HepG2 (cell line): ENCODE results near the gene DLX1. TPM values are rescaled to one million over a fixed set of nuclear protein-coding genes. Genes with fewer than 3 reads are reported as not detected.
A peak's percentile ranks its signal among the peaks of the same experiment; 100 is the strongest.

ENCODE experiments used
- CAMTA2 ChIP-seq: sonication (generic); formaldehyde crosslinking; IDR thresholded peaks from 2 replicates; pipeline ENCODE4 v1.4.0; 2020; ENCODE audit warnings: mild to moderate bottlenecking, missing genetic modification reagents, borderline replicate concordance
- MZF1 ChIP-seq: sonication (generic); formaldehyde crosslinking; IDR thresholded peaks from 2 replicates; pipeline ENCODE4 v1.8.1; 2023; ENCODE audit warnings: mild to moderate bottlenecking, missing genetic modification reagents, borderline replicate concordance
- PCBP1 ChIP-seq: fragments of 200-400 bp; formaldehyde crosslinking; IDR thresholded peaks from 2 replicates; pipeline ENCODE4 v1.6.1; 2017; ENCODE audit warnings: mild to moderate bottlenecking, low read depth, low read length, borderline replicate concordance
- ZIK1 ChIP-seq: sonication (generic); formaldehyde crosslinking; IDR thresholded peaks from 2 replicates; pipeline ENCODE4 v1.5.0; 2020; ENCODE audit warnings: mild to moderate bottlenecking, low read depth, missing genetic modification reagents, borderline replicate concordance
- ZMYM2 ChIP-seq: sonication (generic); formaldehyde crosslinking; IDR thresholded peaks from 2 replicates; pipeline ENCODE4 v1.8.0; 2022; ENCODE audit warnings: mild to moderate bottlenecking, missing genetic modification reagents
- ZSCAN9 ChIP-seq: IDR thresholded peaks from 2 replicates; pipeline ENCODE4 v1.6.1; 2016; ENCODE audit warnings: borderline replicate concordance
- polyA plus RNA-seq, 8 experiments: library from polyadenylated mRNA; depleted of rRNA in 3 of 8; stranded (reverse) in 7 of 8; unstranded in 1 of 8; fragments of >200 nt; fragmentation: Illumina TruSeq in 4 of 8; extraction: Trizol in 4 of 8; gene quantifications; 2 replicates each; pipeline versions ENCODE4 v1.2.1 to v1.2.3, GENCODE V29; 2011 to 2016; ENCODE audit warnings: low read depth in 4 of 8, missing spikeins in 1 of 8, mixed read lengths in 1 of 8; ENCODE audit not compliant: insufficient read depth in 1 of 8
- total RNA-seq, 5 experiments: library from RNA; depleted of rRNA; stranded (reverse); fragments of >200 nt; fragmentation: Illumina TruSeq; extraction: Trizol; gene quantifications; 2 replicates each; pipeline ENCODE4 v1.2.3, GENCODE V29; 2016; ENCODE audit warnings: low read depth in 1 of 5
- TF ChIP-seq, protein P1 (sequence below): IDR thresholded peaks from 2 replicates; pipeline ENCODE4 v1.4.0; 2020; ENCODE audit warnings: mild to moderate bottlenecking, missing genetic modification reagents
- TF ChIP-seq, protein P2 (sequence below): sonication (generic); formaldehyde crosslinking; IDR thresholded peaks from 2 replicates; pipeline ENCODE4 v1.5.0; 2020; ENCODE audit warnings: missing genetic modification reagents
- TF ChIP-seq, protein P3 (sequence below): IDR thresholded peaks from 2 replicates; pipeline ENCODE4 v1.6.1; 2018; ENCODE audit warnings: missing genetic modification reagents
- TF ChIP-seq, protein P4 (sequence below): IDR thresholded peaks from 2 replicates; pipeline ENCODE4 v1.6.1; 2012; ENCODE audit warnings: inconsistent platforms
- TF ChIP-seq, protein P5 (sequence below): sonication (generic); formaldehyde crosslinking; IDR thresholded peaks from 2 replicates; pipeline ENCODE4 v1.9.0; 2021; ENCODE audit warnings: missing genetic modification reagents, borderline replicate concordance
- TF ChIP-seq, protein P6 (sequence below): IDR thresholded peaks from 2 replicates; pipeline ENCODE4 v1.6.1; 2016
- TF ChIP-seq, protein P7 (sequence below): sonication (generic); formaldehyde crosslinking; IDR thresholded peaks from 2 replicates; pipeline ENCODE4 v1.5.0; 2020; ENCODE audit warnings: mild to moderate bottlenecking, missing genetic modification reagents

Gene DLX1
- total and polyA plus RNA-seq, 2 of the 13 experiments (the other 11 are each of a cell fraction or from before 2014, with no cell fraction given), result 0.18 to 0.86 TPM

DNA sequence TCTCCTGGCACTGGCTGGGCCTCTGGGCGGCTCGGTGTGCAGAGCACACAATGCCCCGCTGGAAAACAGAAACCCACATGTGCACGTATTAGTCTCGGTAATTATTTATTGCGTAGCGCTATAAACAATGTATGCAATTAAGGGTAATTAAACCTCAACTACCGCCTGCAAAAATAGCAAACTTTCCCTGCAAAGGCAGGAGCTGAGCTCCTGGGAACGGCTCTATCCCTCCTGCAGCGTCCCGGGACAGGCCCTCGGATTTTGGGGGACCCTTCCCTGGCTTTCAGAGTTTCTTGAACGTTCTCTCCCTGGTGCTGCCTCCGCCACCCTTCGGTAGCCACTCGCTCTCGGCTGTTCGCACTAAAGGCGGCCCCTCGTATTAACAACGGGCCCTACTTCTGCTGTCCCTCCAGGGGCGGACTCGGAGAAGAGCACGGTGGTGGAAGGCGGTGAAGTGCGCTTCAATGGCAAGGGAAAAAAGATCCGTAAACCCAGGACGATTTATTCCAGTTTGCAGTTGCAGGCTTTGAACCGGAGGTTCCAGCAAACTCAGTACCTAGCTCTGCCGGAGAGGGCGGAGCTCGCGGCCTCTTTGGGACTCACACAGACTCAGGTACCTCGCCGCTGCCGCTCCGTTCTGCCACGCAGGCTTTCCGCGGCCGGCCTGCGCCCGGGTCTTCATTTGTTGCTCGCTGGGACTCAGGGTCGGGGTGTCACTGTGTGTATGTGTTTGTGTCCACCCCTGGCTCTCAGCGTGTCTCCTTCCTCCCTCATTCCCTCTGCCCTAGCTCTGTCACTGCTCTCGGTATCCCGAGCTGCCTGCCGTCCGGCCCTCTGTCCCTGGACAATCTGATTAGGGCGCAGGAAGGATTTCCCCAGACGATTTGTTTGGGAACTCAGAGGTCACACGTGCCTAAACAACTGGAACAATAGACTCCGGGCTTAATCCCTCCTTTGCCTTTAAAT lies 1.2 kb downstream of the DLX1 start (continued):
- TF ChIP-seq, protein P1, sequence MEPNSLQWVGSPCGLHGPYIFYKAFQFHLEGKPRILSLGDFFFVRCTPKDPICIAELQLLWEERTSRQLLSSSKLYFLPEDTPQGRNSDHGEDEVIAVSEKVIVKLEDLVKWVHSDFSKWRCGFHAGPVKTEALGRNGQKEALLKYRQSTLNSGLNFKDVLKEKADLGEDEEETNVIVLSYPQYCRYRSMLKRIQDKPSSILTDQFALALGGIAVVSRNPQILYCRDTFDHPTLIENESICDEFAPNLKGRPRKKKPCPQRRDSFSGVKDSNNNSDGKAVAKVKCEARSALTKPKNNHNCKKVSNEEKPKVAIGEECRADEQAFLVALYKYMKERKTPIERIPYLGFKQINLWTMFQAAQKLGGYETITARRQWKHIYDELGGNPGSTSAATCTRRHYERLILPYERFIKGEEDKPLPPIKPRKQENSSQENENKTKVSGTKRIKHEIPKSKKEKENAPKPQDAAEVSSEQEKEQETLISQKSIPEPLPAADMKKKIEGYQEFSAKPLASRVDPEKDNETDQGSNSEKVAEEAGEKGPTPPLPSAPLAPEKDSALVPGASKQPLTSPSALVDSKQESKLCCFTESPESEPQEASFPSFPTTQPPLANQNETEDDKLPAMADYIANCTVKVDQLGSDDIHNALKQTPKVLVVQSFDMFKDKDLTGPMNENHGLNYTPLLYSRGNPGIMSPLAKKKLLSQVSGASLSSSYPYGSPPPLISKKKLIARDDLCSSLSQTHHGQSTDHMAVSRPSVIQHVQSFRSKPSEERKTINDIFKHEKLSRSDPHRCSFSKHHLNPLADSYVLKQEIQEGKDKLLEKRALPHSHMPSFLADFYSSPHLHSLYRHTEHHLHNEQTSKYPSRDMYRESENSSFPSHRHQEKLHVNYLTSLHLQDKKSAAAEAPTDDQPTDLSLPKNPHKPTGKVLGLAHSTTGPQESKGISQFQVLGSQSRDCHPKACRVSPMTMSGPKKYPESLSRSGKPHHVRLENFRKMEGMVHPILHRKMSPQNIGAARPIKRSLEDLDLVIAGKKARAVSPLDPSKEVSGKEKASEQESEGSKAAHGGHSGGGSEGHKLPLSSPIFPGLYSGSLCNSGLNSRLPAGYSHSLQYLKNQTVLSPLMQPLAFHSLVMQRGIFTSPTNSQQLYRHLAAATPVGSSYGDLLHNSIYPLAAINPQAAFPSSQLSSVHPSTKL (CRISPR knock-in tag), result peak; percentile 30
- TF ChIP-seq ZIK1 (CRISPR knock-in tag) (no peak), PCBP1 (no peak), ZSCAN9 (CRISPR knock-in tag) (no peak), MZF1 (no peak), CAMTA2 (CRISPR knock-in tag) (no peak), ZMYM2 (no peak)
- TF ChIP-seq, protein P2, sequence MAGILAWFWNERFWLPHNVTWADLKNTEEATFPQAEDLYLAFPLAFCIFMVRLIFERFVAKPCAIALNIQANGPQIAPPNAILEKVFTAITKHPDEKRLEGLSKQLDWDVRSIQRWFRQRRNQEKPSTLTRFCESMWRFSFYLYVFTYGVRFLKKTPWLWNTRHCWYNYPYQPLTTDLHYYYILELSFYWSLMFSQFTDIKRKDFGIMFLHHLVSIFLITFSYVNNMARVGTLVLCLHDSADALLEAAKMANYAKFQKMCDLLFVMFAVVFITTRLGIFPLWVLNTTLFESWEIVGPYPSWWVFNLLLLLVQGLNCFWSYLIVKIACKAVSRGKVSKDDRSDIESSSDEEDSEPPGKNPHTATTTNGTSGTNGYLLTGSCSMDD (CRISPR knock-in tag), result no peak
- TF ChIP-seq, protein P3, sequence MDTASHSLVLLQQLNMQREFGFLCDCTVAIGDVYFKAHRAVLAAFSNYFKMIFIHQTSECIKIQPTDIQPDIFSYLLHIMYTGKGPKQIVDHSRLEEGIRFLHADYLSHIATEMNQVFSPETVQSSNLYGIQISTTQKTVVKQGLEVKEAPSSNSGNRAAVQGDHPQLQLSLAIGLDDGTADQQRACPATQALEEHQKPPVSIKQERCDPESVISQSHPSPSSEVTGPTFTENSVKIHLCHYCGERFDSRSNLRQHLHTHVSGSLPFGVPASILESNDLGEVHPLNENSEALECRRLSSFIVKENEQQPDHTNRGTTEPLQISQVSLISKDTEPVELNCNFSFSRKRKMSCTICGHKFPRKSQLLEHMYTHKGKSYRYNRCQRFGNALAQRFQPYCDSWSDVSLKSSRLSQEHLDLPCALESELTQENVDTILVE, result peak; percentile 8; the same call in 1 of the 2 replicates
- TF ChIP-seq, protein P4, sequence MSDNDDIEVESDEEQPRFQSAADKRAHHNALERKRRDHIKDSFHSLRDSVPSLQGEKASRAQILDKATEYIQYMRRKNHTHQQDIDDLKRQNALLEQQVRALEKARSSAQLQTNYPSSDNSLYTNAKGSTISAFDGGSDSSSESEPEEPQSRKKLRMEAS, result peak; percentile 17; the same call in 1 of the 2 replicates
- TF ChIP-seq, protein P5, sequence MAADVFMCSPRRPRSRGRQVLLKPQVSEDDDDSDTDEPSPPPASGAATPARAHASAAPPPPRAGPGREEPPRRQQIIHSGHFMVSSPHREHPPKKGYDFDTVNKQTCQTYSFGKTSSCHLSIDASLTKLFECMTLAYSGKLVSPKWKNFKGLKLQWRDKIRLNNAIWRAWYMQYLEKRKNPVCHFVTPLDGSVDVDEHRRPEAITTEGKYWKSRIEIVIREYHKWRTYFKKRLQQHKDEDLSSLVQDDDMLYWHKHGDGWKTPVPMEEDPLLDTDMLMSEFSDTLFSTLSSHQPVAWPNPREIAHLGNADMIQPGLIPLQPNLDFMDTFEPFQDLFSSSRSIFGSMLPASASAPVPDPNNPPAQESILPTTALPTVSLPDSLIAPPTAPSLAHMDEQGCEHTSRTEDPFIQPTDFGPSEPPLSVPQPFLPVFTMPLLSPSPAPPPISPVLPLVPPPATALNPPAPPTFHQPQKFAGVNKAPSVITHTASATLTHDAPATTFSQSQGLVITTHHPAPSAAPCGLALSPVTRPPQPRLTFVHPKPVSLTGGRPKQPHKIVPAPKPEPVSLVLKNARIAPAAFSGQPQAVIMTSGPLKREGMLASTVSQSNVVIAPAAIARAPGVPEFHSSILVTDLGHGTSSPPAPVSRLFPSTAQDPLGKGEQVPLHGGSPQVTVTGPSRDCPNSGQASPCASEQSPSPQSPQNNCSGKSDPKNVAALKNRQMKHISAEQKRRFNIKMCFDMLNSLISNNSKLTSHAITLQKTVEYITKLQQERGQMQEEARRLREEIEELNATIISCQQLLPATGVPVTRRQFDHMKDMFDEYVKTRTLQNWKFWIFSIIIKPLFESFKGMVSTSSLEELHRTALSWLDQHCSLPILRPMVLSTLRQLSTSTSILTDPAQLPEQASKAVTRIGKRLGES (CRISPR knock-in tag), result no peak
- TF ChIP-seq, protein P6, sequence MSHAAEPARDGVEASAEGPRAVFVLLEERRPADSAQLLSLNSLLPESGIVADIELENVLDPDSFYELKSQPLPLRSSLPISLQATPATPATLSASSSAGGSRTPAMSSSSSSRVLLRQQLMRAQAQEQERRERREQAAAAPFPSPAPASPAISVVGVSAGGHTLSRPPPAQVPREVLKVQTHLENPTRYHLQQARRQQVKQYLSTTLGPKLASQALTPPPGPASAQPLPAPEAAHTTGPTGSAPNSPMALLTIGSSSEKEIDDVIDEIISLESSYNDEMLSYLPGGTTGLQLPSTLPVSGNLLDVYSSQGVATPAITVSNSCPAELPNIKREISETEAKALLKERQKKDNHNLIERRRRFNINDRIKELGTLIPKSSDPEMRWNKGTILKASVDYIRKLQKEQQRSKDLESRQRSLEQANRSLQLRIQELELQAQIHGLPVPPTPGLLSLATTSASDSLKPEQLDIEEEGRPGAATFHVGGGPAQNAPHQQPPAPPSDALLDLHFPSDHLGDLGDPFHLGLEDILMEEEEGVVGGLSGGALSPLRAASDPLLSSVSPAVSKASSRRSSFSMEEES (CRISPR knock-in tag), result no peak
- TF ChIP-seq, protein P7, sequence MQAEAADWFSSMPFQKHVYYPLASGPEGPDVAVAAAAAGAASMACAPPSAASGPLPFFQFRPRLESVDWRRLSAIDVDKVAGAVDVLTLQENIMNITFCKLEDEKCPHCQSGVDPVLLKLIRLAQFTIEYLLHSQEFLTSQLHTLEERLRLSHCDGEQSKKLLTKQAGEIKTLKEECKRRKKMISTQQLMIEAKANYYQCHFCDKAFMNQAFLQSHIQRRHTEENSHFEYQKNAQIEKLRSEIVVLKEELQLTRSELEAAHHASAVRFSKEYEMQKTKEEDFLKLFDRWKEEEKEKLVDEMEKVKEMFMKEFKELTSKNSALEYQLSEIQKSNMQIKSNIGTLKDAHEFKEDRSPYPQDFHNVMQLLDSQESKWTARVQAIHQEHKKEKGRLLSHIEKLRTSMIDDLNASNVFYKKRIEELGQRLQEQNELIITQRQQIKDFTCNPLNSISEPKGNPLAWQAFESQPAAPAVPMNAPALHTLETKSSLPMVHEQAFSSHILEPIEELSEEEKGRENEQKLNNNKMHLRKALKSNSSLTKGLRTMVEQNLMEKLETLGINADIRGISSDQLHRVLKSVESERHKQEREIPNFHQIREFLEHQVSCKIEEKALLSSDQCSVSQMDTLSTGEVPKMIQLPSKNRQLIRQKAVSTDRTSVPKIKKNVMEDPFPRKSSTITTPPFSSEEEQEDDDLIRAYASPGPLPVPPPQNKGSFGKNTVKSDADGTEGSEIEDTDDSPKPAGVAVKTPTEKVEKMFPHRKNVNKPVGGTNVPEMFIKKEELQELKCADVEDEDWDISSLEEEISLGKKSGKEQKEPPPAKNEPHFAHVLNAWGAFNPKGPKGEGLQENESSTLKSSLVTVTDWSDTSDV, result peak; percentile 87; the same call in 1 of the 2 replicates
